ENCODE results near the gene PROC. TPM values are rescaled to one million over a fixed set of nuclear protein-coding genes. Genes with fewer than 3 reads are reported as not detected.

PROC gene
- total and polyA plus RNA-seq, 9 of the 15 experiments (the other 6 are each of a cell fraction or from before 2014, with no cell fraction given): not detected

GRCh38 chr2:127464470-127465257, 46.4 kb downstream of the PROC start:
- no peak overlapping the region for H3K4me2 ChIP-seq (ENCODE audit: insufficient read depth, low read length)
- 0 out of 3 replicates have a peak, but pooled peaks cover 3% of the 10 kb centered on the region for H3K36me3 ChIP-seq (ENCODE audit: control insufficient read depth, insufficient read depth, low read length)
- ATAC-seq (no peak), FAIRE-seq (no peak), DNase-seq (ENCODE audit: extremely low read depth in 1 of 4, low spot score in 3 of 4) (no peak)
- intact Hi-C loops (cut with micrococcal nuclease) (no loop called here), in situ Hi-C loops (cut with MboI) (no loop called here)
- 62% methylated on average over 7 of the region's 7 CpGs for WGBS (ENCODE audit: insufficient coverage, low coverage, missing lambda C conversion rate)
- peaks cover 5% of the 10 kb centered on the region in 2 experiments; a peak in 3 of 5 replicates for H3K4me1 ChIP-seq (replicated peaks in 1 of 2; ENCODE audit: control insufficient read depth in 2 of 2, insufficient read depth in 2 of 2, low read length in 2 of 2)
- CTCF ChIA-PET (ENCODE audit: low intra/inter-chr PET ratio): no interaction called here
- peaks cover 3% of the 10 kb centered on the region for H3K9me1 ChIP-seq (ENCODE audit: control insufficient read depth, insufficient read depth, low read length)
- BruUV-seq (replicated peaks): no TSS peak
- no peak overlapping the region for H3K27ac ChIP-seq (ENCODE audit: extremely low read depth, low read depth, low read length)
- H2AFZ ChIP-seq (ENCODE audit: low read depth, low read length): no peak overlapping the region
- no peaks in the 10 kb centered on the region for H3K27me3 ChIP-seq (ENCODE audit: control insufficient read depth in 2 of 2, insufficient read depth in 2 of 2, low read length in 2 of 2)
- no peaks in the 10 kb centered on the region for H3K79me2 ChIP-seq (ENCODE audit: control insufficient read depth, insufficient read depth, low read length)
- H3K9ac ChIP-seq (ENCODE audit: insufficient read depth in 1 of 2, low read depth in 2 of 2, low read length in 2 of 2): no peak overlapping the region
- POLR2A ChIA-PET: interaction anchor here (0.6 kb wide), 1 partner anchor 35 kb away, joined by 3 read pairs; no protein-coding TSS in a partner anchor
- no peaks in the 10 kb centered on the region; the same call in 1 of the 2 replicates for H4K20me1 ChIP-seq (replicated peaks; ENCODE audit: control insufficient read depth, insufficient read depth, low read length)
- peak; percentile 88 for TF ChIP-seq MAFG (tag; conservative IDR thresholded peaks at IDR 0.05)
- peak; percentile 94 for TF ChIP-seq ZNF316 (IDR thresholded peaks at IDR 0.05)
- TF ChIP-seq PCBP2 (IDR thresholded peaks at IDR 0.05; ENCODE audit: low read depth, low read length, poor library complexity, severe bottlenecking): no peak
- TF ChIP-seq HDAC3 (IDR thresholded peaks at IDR 0.05; ENCODE audit: borderline replicate concordance, partially characterized antibody): no peak
- TF ChIP-seq HNRNPH1 (optimal IDR thresholded peaks at IDR 0.05; ENCODE audit: low read depth, low read length): no peak
- TF ChIP-seq C11orf30 (IDR thresholded peaks at IDR 0.05; ENCODE audit: low read depth): peak; percentile 90
- no peak for TF ChIP-seq TCF7L2 (IDR thresholded peaks at IDR 0.05; ENCODE audit: low read depth, low read length)
- TF ChIP-seq MAFK (IDR thresholded peaks at IDR 0.05; ENCODE audit: low read length): peak; percentile 83
- TF ChIP-seq CBX5 (IDR thresholded peaks at IDR 0.05; ENCODE audit: borderline replicate concordance, low read depth): no peak
- TF ChIP-seq, protein P1, sequence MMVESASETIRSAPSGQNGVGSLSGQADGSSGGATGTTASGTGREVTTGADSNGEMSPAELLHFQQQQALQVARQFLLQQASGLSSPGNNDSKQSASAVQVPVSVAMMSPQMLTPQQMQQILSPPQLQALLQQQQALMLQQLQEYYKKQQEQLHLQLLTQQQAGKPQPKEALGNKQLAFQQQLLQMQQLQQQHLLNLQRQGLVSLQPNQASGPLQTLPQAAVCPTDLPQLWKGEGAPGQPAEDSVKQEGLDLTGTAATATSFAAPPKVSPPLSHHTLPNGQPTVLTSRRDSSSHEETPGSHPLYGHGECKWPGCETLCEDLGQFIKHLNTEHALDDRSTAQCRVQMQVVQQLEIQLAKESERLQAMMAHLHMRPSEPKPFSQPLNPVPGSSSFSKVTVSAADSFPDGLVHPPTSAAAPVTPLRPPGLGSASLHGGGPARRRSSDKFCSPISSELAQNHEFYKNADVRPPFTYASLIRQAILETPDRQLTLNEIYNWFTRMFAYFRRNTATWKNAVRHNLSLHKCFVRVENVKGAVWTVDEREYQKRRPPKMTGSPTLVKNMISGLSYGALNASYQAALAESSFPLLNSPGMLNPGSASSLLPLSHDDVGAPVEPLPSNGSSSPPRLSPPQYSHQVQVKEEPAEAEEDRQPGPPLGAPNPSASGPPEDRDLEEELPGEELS (CRISPR knock-in tag; IDR thresholded peaks at IDR 0.05; ENCODE audit: borderline replicate concordance): no peak
- peak; percentile 85 for TF ChIP-seq MAFF (IDR thresholded peaks at IDR 0.05; ENCODE audit: low read length)
- no peak for TF ChIP-seq TARDBP (IDR thresholded peaks at IDR 0.05)
- no peak for TF ChIP-seq FOS (IDR thresholded peaks at IDR 0.05; ENCODE audit: extremely low read depth, insufficient read length)
- no peak for TF ChIP-seq ZNF717 (CRISPR knock-in tag; IDR thresholded peaks at IDR 0.05)
- H3K9me3 ChIP-seq (replicated peaks; ENCODE audit: control insufficient read depth, insufficient read depth, low read depth, low read length): no peaks in the 10 kb centered on the region
- no peak overlapping the region for H3K4me3 ChIP-seq
